Upper lobe of left lung (tissue), 6 donors: Measurements from ENCODE around the gene EXOC3L4. TPM values are rescaled to one million over a fixed set of nuclear protein-coding genes. Genes with fewer than 3 reads are reported as not detected.

Experiments
- ATAC-seq, 2 donors: fragments of 200-7000 bp; cut with Tn5 transposase; one replicate each; pipeline ENCODE4 v1.9.1; 2022; ENCODE audit warnings: mild to moderate bottlenecking in 2 of 2, moderate library complexity in 2 of 2; ENCODE audit not compliant: low FRiP score in 2 of 2
- DNase-seq, 2 donors: peaks; one replicate each; pipeline ENCODE4 v3.0.0-alpha.2; 2019 to 2020
- H3K27ac ChIP-seq, 4 donors: fragments of 200-600 bp; sonication (generic); one replicate each; pipeline ENCODE4 v1.5.1; 2016 to 2019
- H3K27me3 ChIP-seq, 4 donors: fragments of 200-600 bp; sonication (generic); one replicate each; pipeline ENCODE4 v1.5.1; 2017 to 2019
- H3K36me3 ChIP-seq, 4 donors: fragments of 200-600 bp; sonication (generic); one replicate each; pipeline ENCODE4 v1.5.1; 2016 to 2019
- H3K4me1 ChIP-seq, 4 donors: fragments of 200-600 bp; sonication (generic); one replicate each; pipeline ENCODE4 v1.5.1; 2018 to 2019
- H3K4me3 ChIP-seq, 4 donors: fragments of 200-600 bp; sonication (generic); one replicate each; pipeline ENCODE4 v1.5.1; 2017 to 2019; ENCODE audit warnings: mild to moderate bottlenecking in 2 of 4, moderate library complexity in 1 of 4
- H3K9me3 ChIP-seq, 4 donors: fragments of 200-600 bp; sonication (generic); one replicate each; pipeline ENCODE4 v1.5.1; 2018 to 2019
- CTCF ChIP-seq, 6 experiments: fragments of 450-650 bp in 4 of 6; fragments of 200-600 bp in 2 of 6; sonication (generic) in 2 of 6; IDR thresholded peaks; one replicate each; pipeline ENCODE4 v1.5.1; 2016 to 2019; ENCODE audit warnings: antibody characterized with exemption in 6 of 6
- EP300 ChIP-seq, 4 donors: sonication (generic); formaldehyde crosslinking; IDR thresholded peaks; one replicate each; pipeline ENCODE4 v1.5.1; 2017; ENCODE audit warnings: antibody characterized with exemption in 4 of 4, control low read depth in 2 of 4
- POLR2A ChIP-seq, 4 donors: fragments of 450-650 bp; IDR thresholded peaks; one replicate each; pipeline ENCODE4 v1.5.1; 2016 to 2017; ENCODE audit warnings: antibody characterized with exemption in 4 of 4, mild to moderate bottlenecking in 2 of 4
- POLR2AphosphoS5 ChIP-seq, 2 donors: sonication (generic); formaldehyde crosslinking; IDR thresholded peaks; one replicate each; pipeline ENCODE4 v1.5.1; 2017; ENCODE audit warnings: antibody characterized with exemption in 2 of 2
- WGBS, 2 donors: methylation state at CpG; one replicate each; pipeline ENCODE4 v1.1.5; 2017 to 2018; 5-methylcytosine and 5-hydroxymethylcytosine counted together
- total RNA-seq, 6 donors: library from RNA; depleted of rRNA in 4 of 6; stranded (reverse); fragments of >200 nt in 4 of 6; gene quantifications; one replicate each; pipeline versions ENCODE4 v1.1.0 to v1.2.1, GENCODE V29; 2016 to 2021
- donor health status: DM: no; HTN: no; CAD: no; lungs with moderate emphysema.
- donor health status: DM: no; HTN: yes; CAD: no; lungs with severe emphysema.

EXOC3L4 gene
- total RNA-seq, 6 donors from 2014 or later: 0.30 to 7.6 (median 2.9) TPM

GRCh38 chr14:103087343-103087835, 7.1 kb upstream of the EXOC3L4 start:
- peak in 1 of 2 donors; percentile 68 for DNase-seq

GRCh38 chr14:103088921-103089320, 5.6 kb upstream of the EXOC3L4 start:
- H3K4me3 ChIP-seq: no peak overlapping the region
- no peak for TF ChIP-seq POLR2A (IDR thresholded peaks at IDR 0.05)
- no peak for TF ChIP-seq EP300 (IDR thresholded peaks at IDR 0.05)
- TF ChIP-seq CTCF (IDR thresholded peaks at IDR 0.05): no peak
- TF ChIP-seq POLR2AphosphoS5 (IDR thresholded peaks at IDR 0.05): no peak
- H3K27me3 ChIP-seq: peaks cover 0 to 10% (median 6%) of the 10 kb centered on the region in 4 donors
- H3K9me3 ChIP-seq: no peaks in the 10 kb centered on the region
- no peak for ATAC-seq
- H3K4me1 ChIP-seq: peaks cover 5 to 22% (median 11%) of the 10 kb centered on the region in 4 donors
- DNase-seq: peak in 1 of 2 donors; percentile 38
- 79 to 82% methylated on average over 6 of the region's 6 CpGs for WGBS, 2 donors
- no peaks in the 10 kb centered on the region for H3K36me3 ChIP-seq
- H3K27ac ChIP-seq: no peak overlapping the region

More at GRCh38 chr14:103087343-103087835, 7.1 kb upstream of the EXOC3L4 start:
- Histone ChIP-seq H3K4me1 (peaks cover 5 to 25% (median 11%) of the 10 kb centered on the region in 4 donors), H3K27ac (no peak overlapping the region), H3K4me3 (no peak overlapping the region), H3K36me3 (no peaks in the 10 kb centered on the region), H3K27me3 (peaks cover 0 to 12% (median 7%) of the 10 kb centered on the region in 4 donors), H3K9me3 (no peaks in the 10 kb centered on the region)
- 78 to 91% methylated on average over 9 to 13 of the region's 13 CpGs for WGBS, 2 donors
- TF ChIP-seq POLR2A (IDR thresholded peaks at IDR 0.05) (no peak), EP300 (IDR thresholded peaks at IDR 0.05) (no peak), CTCF (IDR thresholded peaks at IDR 0.05) (no peak), POLR2AphosphoS5 (IDR thresholded peaks at IDR 0.05) (no peak)
- ATAC-seq: no peak

- H3K27ac ChIP-seq: no peak overlapping the region
- no peaks in the 10 kb centered on the region for H3K36me3 ChIP-seq
- H3K27me3 ChIP-seq: peaks cover 0 to 4% (median 2%) of the 10 kb centered on the region in 4 donors
- 89 to 93% methylated on average over 18 to 26 of the region's 28 CpGs for WGBS, 2 donors
- no peak for ATAC-seq
- peaks cover 11 to 24% (median 16%) of the 10 kb centered on the region in 4 donors for H3K4me1 ChIP-seq
- DNase-seq: peak in 1 of 2 donors; percentile 77
- no peak for TF ChIP-seq POLR2AphosphoS5 (IDR thresholded peaks at IDR 0.05)
- TF ChIP-seq CTCF (IDR thresholded peaks at IDR 0.05): no peak
- TF ChIP-seq EP300 (IDR thresholded peaks at IDR 0.05): no peak
- TF ChIP-seq POLR2A (IDR thresholded peaks at IDR 0.05): no peak
- no peak overlapping the region for H3K4me3 ChIP-seq
- no peaks in the 10 kb centered on the region for H3K9me3 ChIP-seq
Measured at GRCh38 chr14:103089386-103090335, 4.9 kb upstream of the EXOC3L4 start.

GRCh38 chr14:103090481-103091020, 4.0 kb upstream of the EXOC3L4 start:
- no peaks in the 10 kb centered on the region for H3K36me3 ChIP-seq
- peaks cover 11 to 29% (median 19%) of the 10 kb centered on the region in 4 donors for H3K4me1 ChIP-seq
- no peak overlapping the region for H3K4me3 ChIP-seq
- WGBS, 2 donors: 80 to 85% methylated on average over 8 to 12 of the region's 12 CpGs
- H3K9me3 ChIP-seq: no peaks in the 10 kb centered on the region
- ATAC-seq: no peak
- peak in 1 of 2 donors; percentile 49 for DNase-seq
- peaks cover 0 to 4% (median 0%) of the 10 kb centered on the region in 4 donors for H3K27me3 ChIP-seq
- H3K27ac ChIP-seq: no peak overlapping the region
- no peak for TF ChIP-seq POLR2A (IDR thresholded peaks at IDR 0.05)
- TF ChIP-seq EP300 (IDR thresholded peaks at IDR 0.05): no peak
- no peak for TF ChIP-seq POLR2AphosphoS5 (IDR thresholded peaks at IDR 0.05)
- no peak for TF ChIP-seq CTCF (IDR thresholded peaks at IDR 0.05)
